Stimulated activated CD8-positive, alpha-beta memory T cell treated with anti-CD3 and anti-CD28 coated beads, Interleukin-15, amount 100 ng/mL, for 4 hours (primary cell): ENCODE data around the gene NAA15.
"Not testable (repeated sequence)": the region's sequence is repeated elsewhere in the genome, so short reads cannot be mapped to it uniquely, and the experiment has no call there.

Experiments
- DNase-seq, 2 donors: peaks; one replicate each; pipeline ENCODE4 v3.0.0-alpha.2; 2020; ENCODE audit warnings: low read depth in 2 of 2

The NAA15 gene

DNA sequence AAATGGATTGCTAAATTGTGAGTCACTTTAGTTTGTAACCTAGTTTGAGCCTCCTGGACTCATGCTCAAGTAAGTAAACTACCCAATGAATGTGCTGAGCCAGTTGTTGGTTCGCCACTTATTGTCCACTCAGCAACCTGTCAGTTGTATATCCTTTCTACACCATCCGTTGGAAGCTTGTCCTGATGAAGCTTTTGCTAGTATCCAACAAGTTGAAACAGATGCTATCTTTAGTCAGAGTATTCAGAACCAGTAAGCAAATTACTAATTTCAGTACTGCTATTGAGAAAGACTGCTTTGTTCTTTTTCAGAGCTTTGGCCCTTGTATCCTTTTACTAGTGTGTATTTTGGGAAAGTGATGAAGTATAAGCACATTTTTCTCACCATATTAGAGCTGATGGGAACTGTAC, 4.3 kb upstream of the NAA15 start:
- no peak for DNase-seq

DNA sequence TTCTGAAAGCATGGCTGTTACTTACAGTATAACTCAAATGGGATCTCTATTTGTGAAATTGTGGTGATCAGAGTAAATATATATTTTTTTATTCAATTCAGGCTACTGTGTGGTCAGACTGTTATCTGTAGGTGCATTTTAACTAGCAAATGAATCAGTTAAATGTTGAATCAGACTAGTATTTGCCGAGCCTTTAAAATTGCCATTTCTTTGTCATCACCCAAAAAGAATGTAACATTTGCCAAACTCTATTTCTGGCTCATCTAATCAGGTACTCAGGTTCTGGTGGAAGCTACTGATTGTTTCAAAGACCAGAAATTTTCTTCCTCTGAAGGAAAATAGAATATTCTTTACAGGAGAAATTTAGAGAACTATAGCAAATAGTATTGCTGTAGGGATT, 1.8 kb upstream of the NAA15 start:
- DNase-seq, result no peak

DNA sequence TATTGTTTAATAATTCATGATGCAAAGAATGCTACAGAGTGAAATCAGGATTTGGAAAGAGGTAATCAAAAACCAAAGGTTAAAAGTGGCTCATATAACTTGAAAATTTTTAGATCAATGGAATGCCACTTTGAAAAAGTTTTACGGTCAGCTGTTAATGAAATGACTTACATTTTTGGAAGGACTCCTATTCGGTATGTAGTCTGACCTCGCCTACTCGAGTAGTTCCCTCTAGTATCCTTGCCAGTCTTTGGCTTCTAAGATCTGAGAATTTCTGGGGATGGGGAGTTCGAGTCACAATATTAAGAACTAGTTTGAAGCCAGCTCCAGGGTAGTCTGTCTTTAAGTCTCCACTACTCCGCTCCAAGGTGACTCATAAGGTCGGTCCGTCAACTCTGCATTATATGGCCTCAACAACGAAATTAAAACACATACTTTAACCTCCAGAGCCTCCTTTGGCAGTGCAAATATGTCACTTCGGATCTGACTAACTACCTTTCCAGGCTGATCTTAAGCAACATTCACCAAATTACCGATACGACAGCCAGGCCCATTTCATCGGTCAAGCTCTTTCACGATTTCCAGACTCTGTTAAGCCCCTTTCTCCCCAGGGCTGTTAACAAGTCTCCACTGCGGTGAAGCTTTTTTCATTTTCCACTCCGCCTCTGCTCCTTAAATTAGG, 733 bp upstream of the NAA15 start:
- no peak for DNase-seq

DNA sequence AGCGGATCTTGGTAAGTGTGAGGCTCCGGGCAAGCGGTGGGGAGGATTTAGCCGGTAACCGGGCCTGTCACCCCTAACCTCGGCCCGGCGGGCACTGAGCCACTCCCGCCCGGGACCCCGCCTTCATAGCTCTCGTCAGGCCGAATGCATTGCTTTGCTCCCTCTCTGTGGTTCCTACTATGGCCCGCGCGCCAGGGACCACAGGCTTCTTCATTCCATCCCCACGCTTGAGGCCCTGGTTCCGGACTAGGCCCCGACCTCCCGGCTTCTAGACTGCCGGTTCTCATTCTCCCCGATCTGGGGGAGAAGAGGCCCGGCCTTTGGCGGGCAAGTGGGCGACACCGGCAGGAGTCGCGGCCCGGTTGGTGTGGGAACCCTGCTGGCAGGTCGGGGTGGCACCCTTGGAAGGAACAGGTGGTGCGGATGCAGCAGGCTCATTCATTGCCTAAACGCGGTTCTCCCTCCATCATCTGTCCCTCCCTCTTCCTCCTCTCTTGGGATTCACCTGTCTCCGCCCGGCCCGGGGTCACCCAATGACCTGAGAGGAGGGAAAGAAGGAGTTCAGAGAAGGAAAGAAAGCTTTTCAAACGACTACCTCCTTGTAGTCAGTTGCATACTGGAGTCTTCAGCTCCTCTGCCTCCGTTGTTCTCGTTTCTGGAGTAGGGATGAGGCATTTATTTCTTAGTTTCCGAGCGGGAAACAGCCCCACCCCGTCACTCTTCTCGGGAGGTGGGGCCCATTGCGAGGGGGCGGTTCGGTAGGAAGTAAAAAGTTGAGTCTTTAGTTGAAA, 711 bp downstream of the NAA15 start, which contains the start of gene NDUFC1:
TSS of gene NDUFC1 (minus strand) at position 657 of the 791 bp plus-strand sequence. CDS start 6,679 bp downstream, outside the sequence.
- DNase-seq, result peak; percentile 26 to 32

DNA sequence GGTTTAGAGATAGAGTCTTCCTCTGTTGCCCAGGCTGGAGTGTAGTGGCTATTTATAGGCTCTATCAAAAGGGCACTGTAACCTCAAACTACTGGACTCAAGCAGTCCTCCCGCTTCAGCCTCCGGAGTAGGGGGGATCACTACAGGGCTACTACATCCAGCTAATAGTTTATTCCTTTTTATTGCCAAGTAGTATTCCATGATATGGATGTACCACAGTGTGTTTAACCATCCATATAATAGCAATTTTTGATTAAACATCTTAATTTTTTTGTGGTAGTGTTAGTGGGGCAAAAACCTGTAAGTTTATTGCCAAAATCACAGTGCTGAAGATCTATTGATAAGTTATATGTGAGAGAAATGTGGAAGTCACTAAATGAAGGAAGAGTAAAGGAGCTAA, 3.6 kb downstream of the NAA15 start:
- no peak for DNase-seq

DNA sequence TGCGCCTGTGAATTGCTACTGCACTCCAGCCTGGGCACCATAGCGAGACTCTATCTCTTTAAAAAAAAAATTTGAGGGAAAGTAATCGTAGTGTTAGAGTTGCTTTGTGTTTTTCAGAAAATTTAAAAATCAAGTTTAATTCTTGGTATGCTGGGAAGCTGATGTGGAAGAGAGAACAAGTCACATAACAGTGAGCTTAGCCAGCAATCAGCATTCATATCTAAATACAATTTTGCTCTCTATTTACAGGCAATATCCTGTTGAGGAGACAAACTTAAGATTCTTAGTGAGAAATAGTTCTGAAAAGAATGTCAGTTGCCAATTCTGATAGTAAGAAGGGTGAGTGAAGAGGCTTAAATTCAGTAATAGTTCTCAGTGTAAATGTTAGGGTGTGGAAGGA, 10.6 kb downstream of the NAA15 start:
- no peak for DNase-seq

DNA sequence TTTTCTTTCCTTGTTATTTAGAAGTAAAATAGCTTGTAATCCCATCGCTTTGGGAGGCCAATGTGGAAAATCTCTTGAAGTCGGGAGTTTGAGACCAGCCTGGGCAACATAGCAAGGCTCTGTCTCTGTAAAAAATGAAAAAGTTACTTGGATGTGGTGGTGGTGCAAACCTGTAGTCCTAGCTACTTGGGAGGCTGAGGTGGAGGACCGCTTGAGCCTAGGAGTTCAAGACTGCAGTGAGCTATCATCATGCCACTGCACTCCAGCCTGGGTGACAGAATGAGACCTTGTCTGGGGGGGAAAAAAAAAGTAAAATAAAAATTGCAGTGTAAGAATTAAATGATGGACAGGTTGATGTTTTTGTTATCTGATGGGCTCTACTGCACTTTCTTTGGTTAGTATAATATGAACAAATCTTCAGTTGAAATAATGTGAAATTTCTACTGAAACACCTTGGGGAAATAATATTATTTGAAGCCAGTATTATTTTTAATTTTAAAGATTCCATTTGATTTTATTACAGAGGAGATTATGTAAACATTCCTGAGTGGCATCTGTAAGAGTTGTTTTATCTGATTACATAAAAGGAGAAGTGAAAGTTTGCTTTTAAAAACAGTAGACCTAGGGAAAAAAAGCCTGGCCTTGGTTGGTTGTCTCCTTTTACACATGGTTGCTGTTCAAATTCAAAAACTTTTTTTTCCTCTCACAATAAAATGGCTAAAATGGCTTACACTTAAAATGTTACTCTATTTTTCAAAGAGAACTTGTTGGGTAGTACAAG, 11.4 kb downstream of the NAA15 start:
- no peak for DNase-seq

DNA sequence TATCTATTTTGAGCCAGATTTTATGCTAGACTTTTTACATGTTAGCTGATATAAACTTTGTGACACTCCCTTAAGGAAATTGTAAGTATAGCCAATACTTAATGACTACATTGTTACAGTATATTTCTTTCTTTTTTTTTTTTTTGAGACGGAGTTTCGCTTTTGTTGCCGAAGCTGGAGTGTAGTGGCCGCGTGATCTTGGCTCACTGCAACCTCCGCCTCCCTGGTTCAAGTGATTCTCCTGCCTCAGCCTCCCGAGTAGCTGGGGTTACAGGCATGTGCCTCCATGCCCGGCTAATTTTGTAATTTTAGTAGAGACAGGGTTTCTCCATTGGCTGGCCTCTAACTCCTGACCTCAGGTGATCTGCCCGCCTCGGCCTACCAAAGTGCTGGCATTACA, 12.1 kb downstream of the NAA15 start:
- DNase-seq, result not testable (repeated sequence)

DNA sequence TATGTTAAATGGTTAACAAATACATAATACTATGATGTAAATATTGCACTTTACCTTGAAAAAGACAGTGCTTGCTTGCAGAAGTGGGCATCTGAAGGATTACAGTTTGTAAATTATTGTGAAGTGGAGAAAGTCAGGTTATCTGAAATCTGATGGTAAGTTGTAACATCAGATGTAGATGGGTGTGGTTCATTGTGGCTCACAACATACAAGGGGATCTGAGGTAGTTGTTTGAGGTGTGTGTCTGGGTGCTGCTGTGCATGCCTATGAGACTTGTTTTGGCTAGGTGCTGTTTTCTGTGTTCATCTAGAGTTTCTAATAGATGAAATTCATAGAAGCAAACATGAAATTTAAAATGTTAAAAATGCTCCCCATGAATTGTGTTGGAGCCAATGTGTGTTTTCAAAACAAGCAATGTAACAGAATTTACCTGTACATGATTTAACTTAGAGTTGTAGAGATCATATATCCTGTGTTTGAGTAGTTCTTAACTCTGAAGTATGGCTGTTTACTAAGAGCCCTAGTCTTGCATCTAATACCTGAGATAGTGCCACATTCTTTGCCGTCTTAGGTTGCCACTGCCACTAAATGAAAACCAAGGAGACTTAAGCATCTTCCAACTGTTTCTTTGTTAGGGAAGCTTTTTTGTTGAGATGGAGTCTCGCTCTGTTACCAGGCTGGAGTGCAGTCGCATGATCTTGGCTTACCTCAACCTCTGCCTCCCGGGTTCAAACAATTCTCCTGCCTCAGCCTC, 12.9 kb downstream of the NAA15 start:
- no peak for DNase-seq

DNA sequence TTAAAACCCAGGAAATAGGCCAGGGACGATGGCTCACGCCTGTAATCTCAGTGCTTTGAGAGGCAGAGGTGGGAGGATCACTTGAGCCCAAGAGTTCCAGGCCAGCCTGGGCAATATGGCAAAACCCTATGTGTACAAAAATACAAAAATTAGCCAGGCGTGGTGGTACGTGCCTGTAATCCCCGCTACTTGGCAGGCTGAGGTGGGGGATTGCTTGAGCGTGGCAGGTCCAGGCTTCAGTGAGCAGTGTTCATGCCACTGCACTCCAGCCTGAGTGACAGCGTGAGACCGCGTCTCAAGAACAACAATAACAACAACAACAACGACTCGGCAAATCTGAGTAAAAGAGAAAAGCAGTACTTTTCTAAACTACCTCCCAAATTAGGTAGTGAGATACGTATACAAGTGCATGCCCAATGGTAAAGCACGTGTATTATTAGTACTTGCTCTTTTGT, 13.9 kb downstream of the NAA15 start:
- no peak for DNase-seq

DNA sequence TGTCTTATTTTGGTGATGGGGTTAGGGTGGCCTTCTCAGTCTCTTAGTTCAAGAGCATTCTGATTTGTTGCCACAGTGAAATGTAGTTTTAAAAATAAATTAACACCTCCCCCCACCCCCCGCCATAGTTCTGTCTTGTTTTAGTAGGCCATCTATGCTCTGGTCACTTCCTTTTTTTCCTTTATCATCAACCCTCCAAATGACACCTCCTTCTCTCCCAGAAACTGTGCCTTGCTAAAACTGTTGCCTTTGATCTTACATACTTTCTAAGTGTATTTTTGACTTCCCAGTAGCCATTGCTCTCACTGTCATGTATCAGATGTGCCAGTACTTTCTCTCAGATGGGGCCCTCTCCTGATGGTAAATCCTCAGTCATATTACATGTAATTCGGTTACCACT, 15.4 kb downstream of the NAA15 start:
- DNase-seq, result no peak

DNA sequence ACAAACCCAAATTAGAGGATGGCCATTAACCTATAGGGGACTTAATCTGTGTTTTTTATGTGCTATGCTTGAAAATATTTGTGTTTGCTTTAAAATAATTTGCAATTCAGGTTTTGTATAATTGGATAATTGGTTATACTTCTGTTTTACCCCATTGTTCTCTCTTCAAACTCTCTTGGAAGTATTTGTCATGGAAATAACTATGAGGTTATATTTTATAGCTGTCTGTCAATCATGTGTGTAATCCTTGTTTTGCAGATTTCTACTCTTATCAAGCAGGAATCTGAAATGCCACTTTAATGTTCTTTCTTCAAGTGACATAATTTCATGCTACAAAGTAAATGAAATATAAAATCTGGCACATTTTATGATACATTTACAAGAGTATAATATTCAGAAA, 16.3 kb downstream of the NAA15 start:
- no peak for DNase-seq

DNA sequence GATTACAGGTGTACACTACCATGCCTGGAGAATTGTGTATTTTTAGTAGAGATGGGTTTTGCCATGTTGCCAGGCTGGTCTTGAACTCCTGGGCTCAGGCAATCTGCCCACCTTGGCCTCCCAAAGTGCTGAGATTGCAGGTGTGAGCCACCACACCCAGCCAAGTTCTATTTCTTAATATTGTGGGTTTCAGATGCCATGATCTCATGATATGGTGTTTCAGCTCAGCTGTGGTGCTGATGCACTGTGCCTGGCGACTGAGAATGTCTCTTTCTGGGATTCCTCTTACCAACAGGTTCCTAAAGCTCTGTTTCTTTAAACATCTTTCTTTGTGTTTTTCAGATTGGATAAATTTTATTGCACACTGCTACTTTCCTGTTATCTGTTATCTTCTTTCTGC, 18.3 kb downstream of the NAA15 start:
- no peak for DNase-seq

DNA sequence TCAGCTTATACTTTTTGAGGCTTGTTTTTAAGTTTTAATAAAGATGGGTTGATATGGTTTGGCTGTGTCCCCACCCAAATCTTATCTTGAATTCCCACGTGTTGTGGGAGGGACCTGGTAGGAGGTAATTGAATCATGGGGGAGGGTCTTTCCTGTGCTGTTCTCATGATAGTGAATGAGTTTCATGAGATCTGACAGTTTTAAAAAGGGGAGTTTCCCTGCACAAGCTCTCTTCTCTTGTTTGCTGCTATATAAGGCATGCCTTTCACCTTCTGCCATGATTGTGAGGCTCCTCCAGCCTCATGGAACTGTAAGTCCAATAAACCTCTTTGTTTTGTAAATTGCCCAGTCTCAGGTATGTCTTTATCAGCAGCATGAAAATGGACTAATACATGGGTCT, 20.8 kb downstream of the NAA15 start:
- DNase-seq, result not testable (repeated sequence)

DNA sequence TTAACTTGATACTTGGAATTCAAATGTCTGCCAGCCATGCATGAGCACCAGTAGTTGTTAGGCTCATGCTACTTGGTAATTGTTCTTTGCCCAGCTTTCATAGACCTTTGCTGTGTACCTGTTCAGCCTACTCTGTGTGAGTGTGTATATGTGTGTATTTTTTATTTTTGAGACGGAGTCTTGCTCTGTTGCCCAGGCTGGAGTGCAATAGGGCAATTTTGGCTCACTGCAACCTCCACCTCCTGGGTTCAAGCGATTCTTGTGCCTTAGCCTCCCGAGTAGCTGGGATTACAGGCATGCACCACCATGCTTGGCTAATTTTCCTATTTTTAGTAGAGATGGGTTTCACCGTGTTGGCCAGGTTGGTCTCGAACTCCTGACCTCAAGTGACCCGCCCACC, 21.2 kb downstream of the NAA15 start:
- DNase-seq, result not testable (repeated sequence)

DNA sequence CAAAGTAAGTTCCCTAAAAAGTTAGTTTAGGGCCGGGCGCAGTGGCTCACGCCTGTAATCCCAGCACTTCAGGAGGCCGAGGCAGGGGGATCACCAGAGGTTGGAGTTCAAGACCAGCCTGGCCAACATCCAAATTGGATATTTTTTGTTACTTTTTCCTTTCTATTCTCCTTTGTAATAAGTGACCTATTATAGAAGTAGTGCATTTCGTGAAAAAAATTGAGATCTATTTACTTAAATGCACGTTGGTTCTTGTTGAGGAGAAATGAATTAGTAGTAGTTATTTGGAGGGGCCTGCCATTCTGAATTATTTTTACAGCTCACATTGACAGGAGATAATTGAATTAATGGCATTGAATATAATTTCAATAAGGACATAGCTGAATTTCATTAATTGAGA, 23.3 kb downstream of the NAA15 start:
- no peak for DNase-seq

DNA sequence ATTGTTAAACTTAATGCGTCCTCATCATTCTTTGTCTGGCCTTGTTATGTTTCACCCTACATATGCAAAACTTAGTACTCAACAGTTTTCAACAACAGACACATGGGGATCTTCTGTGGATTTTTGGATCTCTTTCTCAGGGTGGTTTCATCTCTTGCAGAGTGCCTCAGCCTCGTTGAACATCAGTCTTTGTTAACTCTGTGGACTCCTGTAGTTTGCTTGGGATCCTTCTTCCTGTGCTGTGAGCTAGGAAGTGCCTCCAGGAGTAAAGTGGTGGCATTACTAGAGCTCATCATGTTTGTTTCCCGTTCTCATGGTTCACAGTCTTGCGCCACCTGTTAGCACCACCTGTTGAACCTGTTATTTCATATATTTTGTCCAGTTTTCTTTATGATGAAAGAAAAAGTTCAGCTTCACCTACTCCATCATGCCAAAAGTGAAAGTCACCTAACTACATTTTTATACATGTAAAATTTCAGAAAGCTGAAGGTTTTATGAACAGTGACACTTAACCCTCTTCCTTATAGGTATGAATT, 28.4 kb downstream of the NAA15 start:
- no peak for DNase-seq

DNA sequence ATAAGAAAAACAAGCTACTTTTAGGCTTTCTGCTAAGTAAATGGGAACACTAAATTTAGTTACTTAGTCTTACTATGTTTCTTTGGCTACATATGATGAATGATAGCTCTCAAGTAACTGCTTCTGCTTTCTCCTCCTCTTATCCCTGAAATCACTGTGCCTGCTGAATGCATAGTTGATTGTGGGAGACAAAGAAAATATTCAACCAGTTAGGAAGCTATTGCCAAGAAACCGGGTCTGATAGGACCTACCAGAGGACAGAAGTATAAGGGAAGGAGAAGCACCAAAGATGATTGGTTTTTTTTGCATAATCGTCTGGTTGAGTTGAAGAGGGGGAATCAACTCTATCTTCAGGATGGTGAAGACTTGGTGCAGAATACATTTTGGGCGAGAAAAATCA, 29.0 kb downstream of the NAA15 start:
- DNase-seq, result no peak

DNA sequence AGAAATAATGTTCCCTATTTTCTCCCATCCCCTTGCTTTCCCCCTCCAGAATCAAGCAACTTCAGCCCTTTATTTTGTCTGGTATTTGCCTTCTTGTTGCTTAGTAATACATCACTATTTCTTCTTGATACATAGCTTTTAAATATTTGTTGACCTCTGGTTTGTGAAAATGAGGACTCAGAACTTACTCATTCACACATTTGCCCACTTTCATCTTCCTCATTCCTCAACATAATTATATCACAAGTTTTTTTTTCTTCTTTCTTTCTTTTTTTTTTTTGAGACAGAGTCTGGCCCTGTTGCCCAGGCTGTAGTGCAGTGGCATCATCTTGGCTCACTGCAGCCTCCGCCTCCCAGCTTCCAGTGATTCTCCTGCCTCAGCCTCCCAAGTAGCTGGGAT, 29.9 kb downstream of the NAA15 start:
- DNase-seq, result no peak

DNA sequence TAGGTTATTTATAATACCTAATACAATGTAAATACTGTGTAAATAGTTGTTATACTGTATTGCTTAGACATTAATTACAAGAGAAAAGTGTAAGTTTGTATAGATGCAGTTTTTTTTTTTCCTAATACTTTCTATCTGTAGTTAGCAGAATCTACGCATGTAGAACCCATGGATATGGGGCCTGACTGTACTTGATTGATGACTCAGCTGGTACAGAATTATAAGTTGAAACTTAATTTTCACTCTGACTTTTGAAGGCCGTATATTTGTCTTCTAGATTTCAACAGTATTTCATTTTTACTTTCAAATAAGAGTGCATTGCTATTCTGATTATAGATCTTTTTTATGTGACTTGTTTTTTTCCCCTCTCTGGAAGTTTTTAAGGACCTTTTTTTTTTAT, 31.7 kb downstream of the NAA15 start:
- DNase-seq, result no peak

DNA sequence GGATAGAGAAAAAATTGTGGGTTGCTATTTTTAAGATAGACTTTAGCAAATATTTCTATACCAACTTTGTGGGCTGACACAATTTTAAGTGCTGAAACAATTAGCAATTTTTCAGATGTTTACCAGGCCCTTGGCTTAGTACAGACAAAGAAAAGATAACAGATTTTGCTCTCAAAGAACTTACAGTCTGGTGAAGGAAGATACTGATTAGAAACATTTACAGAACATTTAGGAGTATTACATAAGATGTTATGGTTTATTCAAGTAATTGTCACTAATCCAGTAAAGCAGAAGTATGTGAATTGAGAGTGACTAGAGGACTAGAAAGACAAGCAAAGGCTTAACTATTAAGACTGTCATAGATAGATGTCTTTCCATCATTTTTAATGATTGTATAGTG, 36.3 kb downstream of the NAA15 start:
- DNase-seq, result no peak

DNA sequence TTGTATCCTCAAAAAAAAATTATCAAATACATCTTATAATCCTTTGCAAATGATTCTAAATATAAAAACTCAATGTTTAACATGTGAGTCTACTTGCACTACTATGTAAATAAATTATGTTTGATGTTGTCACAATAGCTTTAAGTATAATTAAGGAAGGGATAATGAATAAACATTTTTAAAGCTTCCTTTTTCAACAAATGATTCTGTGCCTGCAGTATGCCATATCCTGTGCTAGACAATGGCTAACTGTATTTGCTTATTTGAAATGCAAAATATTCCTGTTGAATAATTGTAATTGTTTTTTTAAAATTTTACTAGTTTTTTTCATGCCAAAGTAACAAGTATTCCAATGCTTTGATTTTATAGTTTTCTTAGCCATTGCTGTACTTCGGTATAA, 60.0 kb downstream of the NAA15 start:
- no peak for DNase-seq
